HCT116 (cell line): Measurements from ENCODE around the gene AGBL1. TPM values are rescaled to one million over a fixed set of nuclear protein-coding genes. Genes with fewer than 3 reads are reported as not detected.

ENCODE experiments used
- ATAC-seq: fragments of 200-7000 bp; cut with Tn5 transposase; 2 replicates; pipeline ENCODE4 v1.9.1; 2020; ENCODE audit warnings: mild to moderate bottlenecking, moderate library complexity
- BruUV-seq: library from RNA; stranded (reverse); fragments of 400-500 nt; replicated peaks from 2 replicates; lab custom pipeline; 2021; lab: Mats Ljungman, UMichigan
- CTCF ChIA-PET: fragments of 300-600 bp; sonication (Branson Sonifier 250); formaldehyde crosslinking; loops from one replicate; lab custom pipeline; 2021; ENCODE audit warnings: antibody characterized with exemption; lab: Charles Lee
- POLR2A ChIA-PET: fragments of 300-600, 350-600 bp; sonication (Branson Sonifier 250); formaldehyde crosslinking; loops from one replicate; lab custom pipeline; 2021; ENCODE audit warnings: antibody characterized with exemption; lab: Charles Lee
- RAD21 ChIA-PET, 2 experiments: fragments of 300-600 bp; sonication (Branson Sonifier 250); formaldehyde crosslinking; loops; one replicate each; lab custom pipeline; 2023; ENCODE audit warnings: low total read pairs in 2 of 2; ENCODE audit not compliant: uncharacterized antibody in 2 of 2, unreplicated experiment in 2 of 2, low non-redundant PET in 1 of 2; lab: Charles Lee
- DNase-seq: peaks from one replicate; pipeline ENCODE4 v3.0.0-alpha.2; 2010; ENCODE audit warnings: low read depth, low spot score
- H2AFZ ChIP-seq: fragments of 200-600 bp; shearing (Covaris generic), sonication (generic); 2 replicates; pipeline ENCODE4 v1.6.1; 2017; ENCODE audit warnings: low read depth, mixed run types, mixed read lengths, antibody characterized with exemption, low read length; ENCODE audit not compliant: poor library complexity, severe bottlenecking
- H3K27ac ChIP-seq: 2 replicates; pipeline ENCODE4 v1.5.1; 2012; ENCODE audit warnings: low read depth, low read length
- H3K27me3 ChIP-seq: fragments of 200-600 bp; sonication (generic); 2 replicates; pipeline ENCODE4 v1.6.1; 2016; ENCODE audit warnings: mixed run types, low read length, mixed read lengths; ENCODE audit not compliant: insufficient read depth
- H3K36me3 ChIP-seq, 2 experiments: fragments of 200-500 bp in 1 of 2; fragments of 200-600 bp in 1 of 2; sonication (Bioruptor generic) in 1 of 2; sonication (generic) in 1 of 2; 2 replicates each; pipeline versions ENCODE4 v1.5.1 to v1.6.1; 2014 to 2016; ENCODE audit warnings: low read length in 2 of 2, inconsistent platforms in 1 of 2, mixed read lengths in 1 of 2, mixed run types in 1 of 2; ENCODE audit not compliant: insufficient read depth in 2 of 2, control insufficient read depth in 1 of 2
- H3K4me1 ChIP-seq, 2 experiments: fragments of 200-600 bp in 1 of 2; sonication (generic) in 1 of 2; 2 replicates each; pipeline versions ENCODE4 v1.5.1 to v1.6.1; 2012 to 2017; ENCODE audit warnings: low read length in 2 of 2, inconsistent platforms in 1 of 2, mild to moderate bottlenecking in 1 of 2, mixed read lengths in 1 of 2, mixed run types in 1 of 2, moderate library complexity in 1 of 2; ENCODE audit not compliant: insufficient read depth in 2 of 2, control insufficient read depth in 1 of 2
- H3K4me2 ChIP-seq: fragments of 200-600 bp; sonication (generic); 2 replicates; pipeline ENCODE4 v1.6.1; 2017; ENCODE audit warnings: mixed run types, low read length, mixed read lengths
- H3K4me3 ChIP-seq, 2 experiments: fragments of 200-600 bp in 1 of 2; sonication (generic) in 1 of 2; replicated peaks in 1 of 2; 2 replicates each; pipeline ENCODE4 v1.5.1; 2011 to 2016; ENCODE audit warnings: low read length in 2 of 2, control low read depth in 1 of 2, low read depth in 1 of 2, mild to moderate bottlenecking in 1 of 2, mixed read lengths in 1 of 2, mixed run types in 1 of 2
- H3K79me2 ChIP-seq: fragments of 200-600 bp; sonication (generic); 2 replicates; pipeline ENCODE4 v1.6.1; 2017; ENCODE audit warnings: mild to moderate bottlenecking, mixed run types, low read length, moderate library complexity, mixed read lengths; ENCODE audit not compliant: insufficient read depth
- H3K9ac ChIP-seq: fragments of 200-600 bp; sonication (generic); 2 replicates; pipeline ENCODE4 v1.6.1; 2016; ENCODE audit warnings: low read length, mixed read lengths
- H3K9me2 ChIP-seq: fragments of 200-600 bp; sonication (generic), shearing (Covaris generic); 2 replicates; pipeline ENCODE4 v1.6.1; 2017; ENCODE audit warnings: mixed run types, mild to moderate bottlenecking, moderate library complexity; ENCODE audit not compliant: insufficient read depth
- H3K9me3 ChIP-seq, 2 experiments: fragments of 200-500 bp in 1 of 2; fragments of 200-600 bp in 1 of 2; sonication (Bioruptor generic) in 1 of 2; sonication (generic) in 1 of 2; 2 replicates each; pipeline ENCODE4 v1.6.1; 2014 to 2017; ENCODE audit warnings: low read length in 2 of 2, mixed read lengths in 2 of 2, inconsistent platforms in 1 of 2, low read depth in 1 of 2, mild to moderate bottlenecking in 1 of 2, mixed run types in 1 of 2, moderate library complexity in 1 of 2; ENCODE audit not compliant: control insufficient read depth in 1 of 2, insufficient read depth in 1 of 2
- H4K20me1 ChIP-seq: fragments of 200-600 bp; sonication (generic), shearing (Covaris generic); 2 replicates; pipeline ENCODE4 v1.6.1; 2017; ENCODE audit warnings: mixed run types, mild to moderate bottlenecking, moderate library complexity; ENCODE audit not compliant: insufficient read depth
- ATF3 ChIP-seq: IDR thresholded peaks from 2 replicates; pipeline ENCODE4 v1.6.1; 2012
- ELF1 ChIP-seq: IDR thresholded peaks from 2 replicates; pipeline ENCODE4 v1.6.1; 2012; ENCODE audit warnings: low read depth, borderline replicate concordance
- EZH2phosphoT487 ChIP-seq: fragments of 200-600 bp; IDR thresholded peaks from 2 replicates; pipeline ENCODE4 v1.6.1; 2018; ENCODE audit warnings: antibody characterized with exemption, borderline replicate concordance
- FOSL1 ChIP-seq: IDR thresholded peaks from 2 replicates; pipeline ENCODE4 v1.6.1; 2012; ENCODE audit warnings: low read depth
- JUND ChIP-seq: IDR thresholded peaks from 2 replicates; pipeline ENCODE4 v1.6.1; 2012
- MAX ChIP-seq: IDR thresholded peaks from 2 replicates; pipeline ENCODE4 v1.6.1; 2012
- POLR2A ChIP-seq: IDR thresholded peaks from 2 replicates; pipeline ENCODE4 v1.7.0; 2011; ENCODE audit warnings: borderline replicate concordance; ENCODE audit not compliant: insufficient read depth, insufficient read length; ENCODE audit errors: extremely low read depth
- REST ChIP-seq: IDR thresholded peaks from 2 replicates; pipeline ENCODE4 v1.6.1; 2012; ENCODE audit warnings: low read depth
- SP1 ChIP-seq: IDR thresholded peaks from 2 replicates; pipeline ENCODE4 v1.6.1; 2012; ENCODE audit warnings: low read depth
- SRF ChIP-seq: IDR thresholded peaks from 2 replicates; pipeline ENCODE4 v1.6.1; 2012; ENCODE audit warnings: low read depth
- TCF7L2 ChIP-seq: IDR thresholded peaks from 2 replicates; pipeline ENCODE4 v1.7.0; 2011; ENCODE audit warnings: borderline replicate concordance, inconsistent platforms; ENCODE audit not compliant: insufficient read depth, insufficient read length; ENCODE audit errors: extremely low read depth
- ZBTB33 ChIP-seq: IDR thresholded peaks from 2 replicates; pipeline ENCODE4 v1.6.1; 2011; ENCODE audit warnings: mild to moderate bottlenecking, low read length, moderate library complexity; ENCODE audit not compliant: insufficient replicate concordance; ENCODE audit errors: extremely low read depth
- ZFX ChIP-seq: fragments of 450-650 bp; IDR thresholded peaks from 2 replicates; pipeline ENCODE4 v1.6.1; 2017
- ZNF274 ChIP-seq: fragments of 200-500 bp; sonication (Bioruptor generic); IDR thresholded peaks from 2 replicates; pipeline ENCODE4 v1.6.1; 2014; ENCODE audit warnings: mild to moderate bottlenecking, low read depth, low read length, inconsistent platforms
- intact Hi-C: fragments of 100-400 bp; cut with micrococcal nuclease; formaldehyde crosslinking; loops from 2 replicates; pipeline ENCODE4 v1.10.0; 2022
- total RNA-seq: library from RNA; stranded (reverse); gene quantifications from one replicate; pipeline ENCODE4 v1.2.1, GENCODE V29; 2021; ENCODE audit not compliant: unreplicated experiment

The AGBL1 gene
- total RNA-seq, 1 experiment from 2014 or later = not detected

GRCh38 chr15:86654501-86654900 is 574.8 kb downstream of the AGBL1 start:
- BruUV-seq = no TSS peak
- no peak overlapping the region for H2AFZ ChIP-seq
- H3K79me2 ChIP-seq = no peaks in the 10 kb centered on the region
- H3K36me3 ChIP-seq = no peaks in the 10 kb centered on the region
- H3K27ac ChIP-seq = no peak overlapping the region
- no peaks in the 10 kb centered on the region for H3K27me3 ChIP-seq
- H3K9me3 ChIP-seq = peaks cover 18 to 33% of the 10 kb centered on the region in 2 experiments; a peak in 2 of 4 replicates
- CTCF ChIA-PET = no interaction called here
- H3K4me3 ChIP-seq = no peak overlapping the region
- H3K4me1 ChIP-seq = no peaks in the 10 kb centered on the region
- RAD21 ChIA-PET = no interaction called here
- POLR2A ChIA-PET = no interaction called here
- DNase-seq (no peak), ATAC-seq (no peak)
- H4K20me1 ChIP-seq = no peaks in the 10 kb centered on the region
- H3K9ac ChIP-seq = no peak overlapping the region
- intact Hi-C loops = no loop called here
- no peak overlapping the region for H3K4me2 ChIP-seq
- TF ChIP-seq ATF3 = no peak
- H3K9me2 ChIP-seq = no peaks in the 10 kb centered on the region

GRCh38 chr15:86657305-86657704 is 577.6 kb downstream of the AGBL1 start:
- no peak overlapping the region for H2AFZ ChIP-seq
- RAD21 ChIA-PET = no interaction called here
- H4K20me1 ChIP-seq = no peaks in the 10 kb centered on the region
- no peak overlapping the region for H3K4me3 ChIP-seq
- peaks cover 20 to 25% of the 10 kb centered on the region in 2 experiments; a peak in 2 of 4 replicates for H3K9me3 ChIP-seq
- intact Hi-C loops = no loop called here
- POLR2A ChIA-PET = no interaction called here
- H3K9ac ChIP-seq = no peak overlapping the region
- BruUV-seq = no TSS peak
- H3K4me1 ChIP-seq = no peaks in the 10 kb centered on the region
- no peak for ATAC-seq
- no peak overlapping the region for H3K27ac ChIP-seq
- no peaks in the 10 kb centered on the region for H3K79me2 ChIP-seq
- H3K9me2 ChIP-seq = no peaks in the 10 kb centered on the region
- CTCF ChIA-PET = no interaction called here
- TF ChIP-seq TCF7L2 (no peak), SP1 (no peak), MAX (no peak), ELF1 (no peak), EZH2phosphoT487 (no peak), REST (no peak), ZFX (no peak), ZBTB33 (no peak), FOSL1 (no peak), POLR2A (no peak), SRF (no peak), ZNF274 (no peak), JUND (no peak)
- H3K4me2 ChIP-seq = no peak overlapping the region
- H3K36me3 ChIP-seq = no peaks in the 10 kb centered on the region
- no peaks in the 10 kb centered on the region for H3K27me3 ChIP-seq
- DNase-seq = no peak
